RWPE1 (cell line): ENCODE results near the gene DNASE1L1.

Experiments
- CTCF ChIA-PET: fragments of 350-600 bp; sonication (Branson Sonifier 250); formaldehyde crosslinking; extraction: SDS; loops from one replicate; lab custom pipeline; 2021; lab: Yijun Ruan, JAX
- POLR2A ChIA-PET: fragments of 400-600 bp; formaldehyde crosslinking; extraction: SDS; loops from one replicate; lab custom pipeline; 2020; ENCODE audit warnings: antibody characterized with exemption; ENCODE audit not compliant: low non-redundant PET; lab: Yijun Ruan, JAX
- DNase-seq: peaks from one replicate; pipeline ENCODE4 v3.0.0; 2012; ENCODE audit warnings: low spot score
- H3K27ac ChIP-seq: fragments of 450-650 bp; 2 replicates; pipeline ENCODE4 v1.5.1; 2017
- CTCF ChIP-seq: fragments of 450-650 bp; conservative IDR thresholded peaks from 2 replicates; pipeline ENCODE4 v1.5.1; 2017; ENCODE audit warnings: low read depth, mild to moderate bottlenecking

DNASE1L1 gene

GRCh38 chrX:154426916-154427770 is 18.1 kb upstream of the DNASE1L1 start:
- H3K27ac ChIP-seq = no peak overlapping the region
- TF ChIP-seq CTCF = no peak
- CTCF ChIA-PET = interaction anchor here (0.5 kb wide), 1 partner anchor 30 kb away, joined by 3 read pairs; no protein-coding TSS in a partner anchor
- no peak for DNase-seq
- POLR2A ChIA-PET = no interaction called here

- H3K27ac ChIP-seq = no peak overlapping the region
- ChIA-PET CTCF (interaction anchor here (1.2 kb wide), 1 partner anchor 15 kb away, joined by 3 read pairs; no protein-coding TSS in a partner anchor), POLR2A (no interaction called here)
- TF ChIP-seq CTCF = no peak
- DNase-seq = no peak
These were observed 11.3 kb upstream of the DNASE1L1 start for GRCh38 chrX:154420402-154420756.

GRCh38 chrX:154419688-154420401 is 10.8 kb upstream of the DNASE1L1 start:
- POLR2A ChIA-PET = no interaction called here
- no peak for DNase-seq
- TF ChIP-seq CTCF = no peak
- 0 out of 2 replicates have a peak overlapping the region, but pooled peaks have one; percentile 6 for H3K27ac ChIP-seq
- CTCF ChIA-PET = interaction anchor here (1.2 kb wide), 1 partner anchor 16 kb away, joined by 3 read pairs; no protein-coding TSS in a partner anchor

- TF ChIP-seq CTCF = no peak
- H3K27ac ChIP-seq = 0 out of 2 replicates have a peak overlapping the region, but pooled peaks have one; percentile 6
- POLR2A ChIA-PET = no interaction called here
- DNase-seq = no peak
- CTCF ChIA-PET = no interaction called here
These were observed 10.1 kb upstream of the DNASE1L1 start for GRCh38 chrX:154419189-154419588.

- POLR2A ChIA-PET = no interaction called here
- CTCF ChIA-PET = no interaction called here
- no peak overlapping the region for H3K27ac ChIP-seq
- TF ChIP-seq CTCF = no peak
- DNase-seq = no peak
These were observed 8.1 kb upstream of the DNASE1L1 start for GRCh38 chrX:154417157-154417556.

- CTCF ChIA-PET = interaction anchor here (0.6 kb wide), 1 partner anchor 11 kb away, joined by 8 read pairs; no protein-coding TSS in a partner anchor
- peak overlapping the region; percentile 96 for H3K27ac ChIP-seq
- no peak for TF ChIP-seq CTCF
- POLR2A ChIA-PET = no interaction called here
- no peak for DNase-seq
These were observed 4.1 kb upstream of the DNASE1L1 start for GRCh38 chrX:154413142-154413541.
